Fibroblast of skin of right biceps (primary cell): ENCODE results near the gene OLFML3.

ENCODE experiments used
- DNase-seq: peaks from one replicate; pipeline ENCODE4 v3.0.0-alpha.2; 2013

Gene OLFML3

GRCh38 chr1:113950908-113951307, 28.4 kb upstream of the OLFML3 start:
- DNase-seq, result no peak

- DNase-seq, result no peak
Measured at GRCh38 chr1:113951719-113952118, 27.6 kb upstream of the OLFML3 start.

- DNase-seq, result no peak
Measured at GRCh38 chr1:113957984-113958383, 21.3 kb upstream of the OLFML3 start.

GRCh38 chr1:113958691-113959090, 20.6 kb upstream of the OLFML3 start:
- no peak for DNase-seq

- no peak for DNase-seq
Measured at GRCh38 chr1:113963281-113963906, 15.9 kb upstream of the OLFML3 start.

- DNase-seq, result no peak
Measured at GRCh38 chr1:113965703-113966412, 13.4 kb upstream of the OLFML3 start.

- DNase-seq, result no peak
Measured at GRCh38 chr1:113972954-113973353, 6.3 kb upstream of the OLFML3 start.

GRCh38 chr1:113975211-113975895, 3.9 kb upstream of the OLFML3 start:
- DNase-seq, result peak; percentile 61

GRCh38 chr1:113976609-113977278, 2.5 kb upstream of the OLFML3 start:
- DNase-seq, result peak; percentile 56

- DNase-seq, result no peak
Measured at GRCh38 chr1:113977906-113978305, 1.4 kb upstream of the OLFML3 start.

GRCh38 chr1:113980110-113980509, 836 bp downstream of the OLFML3 start:
- DNase-seq, result peak; percentile 79

- peak; percentile 93 for DNase-seq
Measured at GRCh38 chr1:113981962-113982931, 3.0 kb downstream of the OLFML3 start.

- no peak for DNase-seq
Measured at GRCh38 chr1:113982949-113983348, 3.7 kb downstream of the OLFML3 start.

- DNase-seq, result no peak
Measured at GRCh38 chr1:113983391-113983790, 4.1 kb downstream of the OLFML3 start.

GRCh38 chr1:113983826-113984225, 4.6 kb downstream of the OLFML3 start:
- no peak for DNase-seq

- no peak for DNase-seq
Measured at GRCh38 chr1:113984710-113985109, 5.4 kb downstream of the OLFML3 start.

GRCh38 chr1:113986802-113987201, 7.5 kb downstream of the OLFML3 start:
- DNase-seq, result no peak

GRCh38 chr1:113987259-113987658, 8.0 kb downstream of the OLFML3 start:
- DNase-seq, result no peak

GRCh38 chr1:113990530-113990929, 11.3 kb downstream of the OLFML3 start:
- peak; percentile 48 for DNase-seq

GRCh38 chr1:113990961-113991360, 11.7 kb downstream of the OLFML3 start:
- DNase-seq, result no peak

- DNase-seq, result no peak
Measured at GRCh38 chr1:113991467-113991997, 12.3 kb downstream of the OLFML3 start.

GRCh38 chr1:113993072-113993471, 13.8 kb downstream of the OLFML3 start:
- DNase-seq, result no peak
